ENCODE data around the gene CCDC83. TPM values are rescaled to one million over a fixed set of nuclear protein-coding genes. Genes with fewer than 3 reads are reported as not detected.
A peak's percentile ranks its signal among the peaks of the same experiment; 100 is the strongest.
"Not testable (repeated sequence)": the region's sequence is repeated elsewhere in the genome, so short reads cannot be mapped to it uniquely, and the experiment has no call there.

CCDC83 gene
- total and polyA plus RNA-seq, 5 donors = not detected

- H3K4me1 ChIP-seq (ENCODE audit: control insufficient read depth, insufficient read depth, low read length) = no peaks in the 10 kb centered on the region
- 86% methylated on average over 6 of the region's 6 CpGs for WGBS
- intact Hi-C loops (cut with DNase I) = no loop called here
- H3K9me3 ChIP-seq (ENCODE audit: control insufficient read depth, low read length) = no peaks in the 10 kb centered on the region
- no peak for DNase-seq
- ATAC-seq = no peak
- H3K4me3 ChIP-seq (ENCODE audit: low read length) = no peak overlapping the region
- no peak overlapping the region for H3K27ac ChIP-seq (ENCODE audit: low read length)
- H3K27me3 ChIP-seq (ENCODE audit: control insufficient read depth, insufficient read depth) = no peaks in the 10 kb centered on the region
These were observed 59.2 kb downstream of the CCDC83 start for GRCh38 chr11:85914425-85914824.

GRCh38 chr11:85918910-85919794 is 64.0 kb downstream of the CCDC83 start:
- H3K9me3 ChIP-seq (ENCODE audit: control insufficient read depth, low read length) = no peaks in the 10 kb centered on the region
- intact Hi-C loops (cut with DNase I) = no loop called here
- no peaks in the 10 kb centered on the region for H3K27me3 ChIP-seq (ENCODE audit: control insufficient read depth, insufficient read depth)
- H3K4me3 ChIP-seq (ENCODE audit: low read length) = no peak overlapping the region
- H3K4me1 ChIP-seq (ENCODE audit: control insufficient read depth, insufficient read depth, low read length) = no peaks in the 10 kb centered on the region
- WGBS = 80% methylated on average over 4 of the region's 4 CpGs
- ATAC-seq (no peak), DNase-seq (no peak)
- no peak overlapping the region for H3K27ac ChIP-seq (ENCODE audit: low read length)

DNA sequence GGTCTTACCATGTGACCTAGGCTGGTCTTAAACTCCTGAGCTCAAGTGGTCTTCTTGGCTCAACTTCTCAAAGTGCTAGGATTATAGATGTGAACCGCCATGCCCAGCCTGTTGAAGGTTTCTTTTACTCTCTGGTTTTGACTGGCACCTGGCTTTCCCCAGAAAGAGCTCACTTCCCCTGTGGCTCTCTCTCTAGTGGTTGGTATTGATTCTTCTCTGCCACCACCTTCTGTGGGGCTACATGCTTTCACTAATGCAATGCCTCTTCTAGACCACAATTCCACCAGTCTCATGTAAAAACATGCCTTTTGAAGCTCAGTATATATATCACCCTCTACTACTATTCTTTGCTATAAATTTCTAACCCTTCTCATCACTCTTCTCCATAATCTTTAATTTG is 67.2 kb downstream of the CCDC83 start:
- no peaks in the 10 kb centered on the region for H3K9me3 ChIP-seq (ENCODE audit: control insufficient read depth, low read length)
- no peak overlapping the region for H3K4me3 ChIP-seq (ENCODE audit: low read length)
- WGBS = 95% methylated on average over 1 of the region's 1 CpG
- no peaks in the 10 kb centered on the region for H3K4me1 ChIP-seq (ENCODE audit: control insufficient read depth, insufficient read depth, low read length)
- no peak overlapping the region for H3K27ac ChIP-seq (ENCODE audit: low read length)
- ATAC-seq (no peak), DNase-seq (no peak)
- intact Hi-C loops (cut with DNase I) = no loop called here
- no peaks in the 10 kb centered on the region for H3K27me3 ChIP-seq (ENCODE audit: control insufficient read depth, insufficient read depth)

GRCh38 chr11:85923455-85923854 is 68.3 kb downstream of the CCDC83 start:
- Histone ChIP-seq H3K9me3 (ENCODE audit: control insufficient read depth, low read length) (no peaks in the 10 kb centered on the region), H3K4me1 (ENCODE audit: control insufficient read depth, insufficient read depth, low read length) (no peaks in the 10 kb centered on the region), H3K27ac (ENCODE audit: low read length) (no peak overlapping the region), H3K4me3 (ENCODE audit: low read length) (no peak overlapping the region), H3K27me3 (ENCODE audit: control insufficient read depth, insufficient read depth) (no peaks in the 10 kb centered on the region)
- DNase-seq = no peak
- WGBS = 85% methylated on average over 1 of the region's 1 CpG
- ATAC-seq = no peak
- intact Hi-C loops (cut with DNase I) = no loop called here

DNA sequence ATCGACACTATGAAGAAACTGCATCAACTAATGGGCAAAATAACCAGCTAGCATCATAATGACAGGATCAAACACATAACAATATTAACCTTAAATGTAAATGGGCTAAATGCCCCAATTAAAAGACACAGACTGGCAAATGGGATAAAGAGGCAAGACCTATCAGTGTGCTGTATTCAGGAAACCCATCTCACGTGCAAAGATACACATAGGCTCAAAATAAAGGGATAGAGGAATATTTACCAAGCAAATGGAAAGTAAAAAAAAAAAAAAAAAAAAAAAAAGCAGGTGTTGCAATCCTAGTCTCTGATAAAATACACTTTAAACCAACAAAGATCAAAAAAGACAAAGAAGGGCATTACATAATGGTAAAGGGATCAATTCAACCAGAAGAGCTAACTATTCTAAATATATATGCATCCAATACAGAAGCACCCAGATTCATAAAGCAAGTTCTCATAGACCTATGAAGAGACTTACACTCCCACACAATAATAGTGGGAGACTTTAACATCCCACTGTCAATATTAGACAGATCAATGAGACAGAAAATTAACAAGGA is 71.6 kb downstream of the CCDC83 start:
- ATAC-seq; DNase-seq; intact Hi-C loops (cut with DNase I); H3K27me3 ChIP-seq (ENCODE audit: control insufficient read depth, insufficient read depth); H3K9me3 ChIP-seq (ENCODE audit: control insufficient read depth, low read length); H3K4me1 ChIP-seq (ENCODE audit: control insufficient read depth, insufficient read depth, low read length); H3K27ac ChIP-seq (ENCODE audit: low read length); H3K4me3 ChIP-seq (ENCODE audit: low read length): not testable (repeated sequence)
- WGBS = 78% methylated on average over 2 of the region's 2 CpGs

DNA sequence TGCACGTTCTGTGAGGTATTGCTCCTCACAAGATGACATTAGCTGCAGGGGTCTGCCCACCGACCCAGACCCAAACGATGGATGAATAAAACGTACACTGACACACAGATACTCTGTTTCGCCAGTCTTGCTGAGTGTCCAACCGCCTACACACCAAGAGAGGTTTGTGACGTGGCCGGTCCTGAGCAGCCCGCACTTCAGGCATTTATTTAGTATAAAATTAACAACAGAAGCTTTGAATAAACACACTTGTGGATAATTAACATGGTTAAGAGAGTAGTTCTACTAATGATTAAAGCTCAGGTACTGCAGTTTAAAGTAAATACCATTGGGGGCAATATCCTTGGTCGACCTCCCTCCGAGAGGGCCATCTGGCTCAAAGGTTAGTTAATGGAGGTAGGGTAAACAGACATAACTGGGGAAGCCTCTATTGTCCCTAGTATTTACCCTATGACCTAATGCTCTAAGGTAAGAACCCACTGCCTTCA is 75.7 kb downstream of the CCDC83 start:
- DNase-seq (no peak), ATAC-seq (no peak)
- 88% methylated on average over 11 of the region's 11 CpGs for WGBS
- Histone ChIP-seq H3K4me1 (ENCODE audit: control insufficient read depth, insufficient read depth, low read length) (no peaks in the 10 kb centered on the region), H3K27ac (ENCODE audit: low read length) (no peak overlapping the region), H3K9me3 (ENCODE audit: control insufficient read depth, low read length) (no peaks in the 10 kb centered on the region), H3K4me3 (ENCODE audit: low read length) (no peak overlapping the region), H3K27me3 (ENCODE audit: control insufficient read depth, insufficient read depth) (no peaks in the 10 kb centered on the region)
- intact Hi-C loops (cut with DNase I) = no loop called here

DNA sequence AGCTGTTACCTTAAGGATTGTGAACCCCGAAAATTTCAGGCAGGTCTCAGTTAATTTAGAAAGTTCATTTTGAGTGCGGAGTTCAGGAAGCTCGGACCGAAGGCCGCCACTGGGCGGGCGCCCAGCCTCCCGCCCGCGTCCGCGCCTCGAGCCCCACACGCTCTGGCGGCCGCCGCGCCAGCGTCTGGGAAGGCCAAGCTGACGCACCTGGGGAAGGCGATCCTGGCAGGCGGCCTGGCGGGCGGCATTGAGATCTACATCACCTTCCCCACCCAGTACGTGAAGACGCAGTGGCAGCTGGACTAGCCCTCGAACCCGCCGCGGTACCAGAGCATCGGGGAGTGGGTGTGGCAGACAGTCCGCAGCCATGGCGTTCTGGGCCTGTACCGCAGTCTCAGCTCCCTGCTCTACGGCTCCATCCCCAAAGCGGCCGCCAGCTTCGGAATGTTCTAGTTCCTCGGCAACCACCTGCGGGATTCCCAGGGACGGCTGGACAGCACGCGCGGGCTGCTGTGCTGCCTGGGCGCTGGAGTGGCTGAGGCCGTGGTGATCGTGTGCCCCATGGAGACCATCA is 79.5 kb downstream of the CCDC83 start:
- Histone ChIP-seq H3K4me3 (ENCODE audit: low read length) (no peak overlapping the region), H3K4me1 (ENCODE audit: control insufficient read depth, insufficient read depth, low read length) (no peaks in the 10 kb centered on the region), H3K27ac (ENCODE audit: low read length) (no peak overlapping the region), H3K9me3 (ENCODE audit: control insufficient read depth, low read length) (no peaks in the 10 kb centered on the region), H3K27me3 (ENCODE audit: control insufficient read depth, insufficient read depth) (no peaks in the 10 kb centered on the region)
- ATAC-seq (peak in 1 of 2 donors; percentile 46), DNase-seq (peak; percentile 24 to 66 (median 55))
- WGBS = 36% methylated on average over 47 of the region's 47 CpGs
- intact Hi-C loops (cut with DNase I) = loop anchor here in 1 of 4 donors (5.0 kb wide), 1 partner anchor 283 kb away; no protein-coding TSS in a partner anchor

- Histone ChIP-seq H3K9me3 (ENCODE audit: control insufficient read depth, low read length) (no peaks in the 10 kb centered on the region), H3K27ac (ENCODE audit: low read length) (no peak overlapping the region), H3K4me1 (ENCODE audit: control insufficient read depth, insufficient read depth, low read length) (no peaks in the 10 kb centered on the region), H3K27me3 (ENCODE audit: control insufficient read depth, insufficient read depth) (no peaks in the 10 kb centered on the region), H3K4me3 (ENCODE audit: low read length) (no peak overlapping the region)
- peak; percentile 26 to 40 for ATAC-seq
- peak in 1 of 3 donors; percentile 39 for DNase-seq
- intact Hi-C loops (cut with DNase I) = loop anchor here in 1 of 4 donors (5.0 kb wide), 1 partner anchor 282 kb away; no protein-coding TSS in a partner anchor
- 91% methylated on average over 10 of the region's 10 CpGs for WGBS
These were observed 80.6 kb downstream of the CCDC83 start for GRCh38 chr11:85935751-85936150.

DNA sequence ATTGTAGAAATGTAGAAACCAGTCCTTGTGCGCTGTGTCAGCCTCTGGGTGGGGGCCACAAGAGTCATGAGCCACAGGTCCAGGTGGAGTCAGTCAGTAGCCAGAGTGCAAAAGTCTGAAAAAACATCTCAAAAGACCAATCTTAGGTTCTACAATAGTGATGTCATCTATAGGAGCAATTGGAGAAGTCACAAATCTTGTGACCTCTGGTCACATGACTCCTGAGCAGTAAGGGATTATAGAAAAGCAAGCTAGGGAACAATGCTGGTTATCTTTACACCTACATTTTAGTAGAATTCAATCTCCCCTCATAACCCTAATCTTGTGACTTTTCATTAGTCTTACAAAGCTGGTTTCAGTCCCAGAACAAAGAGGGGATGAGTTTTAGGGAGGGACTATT is 82.7 kb downstream of the CCDC83 start:
- ATAC-seq (no peak), DNase-seq (no peak)
- no peak overlapping the region for H3K27ac ChIP-seq (ENCODE audit: low read length)
- H3K27me3 ChIP-seq (ENCODE audit: control insufficient read depth, insufficient read depth) = no peaks in the 10 kb centered on the region
- H3K4me3 ChIP-seq (ENCODE audit: low read length) = no peak overlapping the region
- no peaks in the 10 kb centered on the region for H3K9me3 ChIP-seq (ENCODE audit: control insufficient read depth, low read length)
- no peaks in the 10 kb centered on the region for H3K4me1 ChIP-seq (ENCODE audit: control insufficient read depth, insufficient read depth, low read length)
- intact Hi-C loops (cut with DNase I) = loop anchor here in 1 of 4 donors (5.0 kb wide), 1 partner anchor 279 kb away; no protein-coding TSS in a partner anchor
- 98% methylated on average over 1 of the region's 1 CpG for WGBS

DNA sequence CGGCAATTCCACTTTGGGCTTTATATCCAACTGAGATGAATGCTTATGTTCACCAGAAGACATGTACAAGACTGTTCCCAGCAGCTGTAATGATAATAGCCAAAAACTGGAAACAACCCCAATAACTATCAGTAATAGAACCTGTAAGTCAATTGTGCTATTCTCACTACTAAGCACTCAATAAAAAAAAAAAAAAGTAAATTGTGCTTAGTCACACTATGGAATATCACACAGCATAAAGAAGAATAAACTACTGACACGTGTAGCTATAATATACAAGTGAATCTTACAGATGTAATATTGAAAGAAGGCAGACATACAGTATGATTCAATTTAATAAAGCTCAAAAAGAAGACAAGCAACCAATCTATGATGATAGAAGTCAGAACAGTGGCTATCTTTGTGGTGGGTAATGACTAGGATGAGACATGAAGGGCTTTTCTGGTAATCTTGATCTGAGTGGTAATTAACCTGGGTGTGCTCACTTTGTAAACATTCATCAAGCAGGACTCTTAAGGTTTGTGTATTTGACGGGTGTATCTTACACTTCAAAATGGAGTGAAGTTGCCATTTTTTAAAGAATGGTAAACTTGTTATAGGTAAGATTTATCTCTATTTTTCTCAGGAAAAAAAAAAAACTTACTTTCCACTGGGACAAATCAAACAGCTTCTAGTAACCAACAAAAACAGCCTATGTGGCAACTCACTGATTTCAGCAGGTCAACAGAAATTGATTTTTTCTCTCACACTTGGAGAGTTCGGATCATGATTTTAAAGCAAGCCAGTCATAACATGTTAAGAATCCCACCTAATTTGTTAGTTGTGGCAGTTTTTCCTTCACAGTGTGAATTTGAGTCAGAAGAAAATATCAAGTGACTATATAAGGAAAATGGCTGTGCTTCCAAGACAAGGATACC is 84.2 kb downstream of the CCDC83 start:
- ATAC-seq (no peak), DNase-seq (no peak)
- Histone ChIP-seq H3K4me3 (ENCODE audit: low read length) (no peak overlapping the region), H3K9me3 (ENCODE audit: control insufficient read depth, low read length) (no peaks in the 10 kb centered on the region), H3K27me3 (ENCODE audit: control insufficient read depth, insufficient read depth) (no peaks in the 10 kb centered on the region), H3K27ac (ENCODE audit: low read length) (no peak overlapping the region), H3K4me1 (ENCODE audit: control insufficient read depth, insufficient read depth, low read length) (no peaks in the 10 kb centered on the region)
- intact Hi-C loops (cut with DNase I) = loop anchor here (2.0 to 10.0 kb wide), 5 partner anchors 75 to 353 kb away; no protein-coding TSS in a partner anchor
- WGBS = 85% methylated on average over 4 of the region's 4 CpGs

All from right cardiac atrium (tissue), 5 donors.